ENCODE data around the gene UBE2S. TPM values are rescaled to one million over a fixed set of nuclear protein-coding genes. Genes with fewer than 3 reads are reported as not detected.

Gene UBE2S
- total RNA-seq, 1 experiment from 2014 or later = 635 TPM

DNA sequence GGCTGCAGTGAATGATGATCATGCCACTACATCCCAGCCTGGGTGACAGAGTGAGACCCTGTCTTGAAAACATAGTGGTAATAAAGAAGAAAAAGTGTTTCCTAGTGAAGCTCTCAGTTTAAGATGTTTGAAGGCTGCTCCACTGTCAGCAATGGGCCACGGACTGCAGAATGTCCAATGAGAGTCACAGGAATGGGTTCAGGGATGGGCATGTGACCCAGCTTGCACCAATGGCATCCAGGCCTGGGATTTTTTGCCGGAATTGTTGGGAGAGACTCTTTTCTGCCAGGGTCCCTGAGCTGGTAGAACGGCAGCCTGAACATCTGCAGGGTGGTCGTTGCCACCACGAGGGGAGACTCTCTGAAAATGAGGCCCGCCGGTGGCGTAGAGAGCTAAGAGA is 29.3 kb upstream of the UBE2S start:
- intact Hi-C loops (cut with micrococcal nuclease; ENCODE audit: unreplicated experiment) (no loop called here), in situ Hi-C loops (cut with HindIII; ENCODE audit: low pct_unique_long_range_greater_than_20kb, low sequenced_read_pairs) (no loop called here)
- H3K4me3 ChIP-seq (ENCODE audit: low read depth in 2 of 2, low read length in 2 of 2) = no peak overlapping the region
- peaks cover 9% of the 10 kb centered on the region for H3K27me3 ChIP-seq (ENCODE audit: control insufficient read depth, insufficient read depth, low read length)
- no peaks in the 10 kb centered on the region for H3K9me3 ChIP-seq (ENCODE audit: control insufficient read depth, insufficient read depth, low read depth, low read length)
- ChIA-PET POLR2A (interaction anchor here (0.5 to 0.7 kb wide), 2 partner anchors 86 to 269 kb away, joined by 3 to 5 read pairs; no protein-coding TSS in a partner anchor), CTCF (interaction anchor here (0.5 to 0.6 kb wide), 2 partner anchors 30 to 464 kb away, joined by 3 read pairs; no protein-coding TSS in a partner anchor)
- no peaks in the 10 kb centered on the region for H3K36me3 ChIP-seq (ENCODE audit: control insufficient read depth, insufficient read depth, low read length)
- BruUV-seq (replicated peaks) = no TSS peak
- no peak for DNase-seq (ENCODE audit: low read depth, low spot score)
- H3K4me1 ChIP-seq (ENCODE audit: control insufficient read depth, insufficient read depth, low read length) = peaks cover 4% of the 10 kb centered on the region; the same call in 1 of the 2 replicates
- H3K27ac ChIP-seq (ENCODE audit: low read length) = no peak overlapping the region
- no peak for TF ChIP-seq CTCF (IDR thresholded peaks at IDR 0.05)
- no peak for TF ChIP-seq TCF7L2 (IDR thresholded peaks at IDR 0.05; ENCODE audit: low read depth, low read length)
- TF ChIP-seq, protein P1, sequence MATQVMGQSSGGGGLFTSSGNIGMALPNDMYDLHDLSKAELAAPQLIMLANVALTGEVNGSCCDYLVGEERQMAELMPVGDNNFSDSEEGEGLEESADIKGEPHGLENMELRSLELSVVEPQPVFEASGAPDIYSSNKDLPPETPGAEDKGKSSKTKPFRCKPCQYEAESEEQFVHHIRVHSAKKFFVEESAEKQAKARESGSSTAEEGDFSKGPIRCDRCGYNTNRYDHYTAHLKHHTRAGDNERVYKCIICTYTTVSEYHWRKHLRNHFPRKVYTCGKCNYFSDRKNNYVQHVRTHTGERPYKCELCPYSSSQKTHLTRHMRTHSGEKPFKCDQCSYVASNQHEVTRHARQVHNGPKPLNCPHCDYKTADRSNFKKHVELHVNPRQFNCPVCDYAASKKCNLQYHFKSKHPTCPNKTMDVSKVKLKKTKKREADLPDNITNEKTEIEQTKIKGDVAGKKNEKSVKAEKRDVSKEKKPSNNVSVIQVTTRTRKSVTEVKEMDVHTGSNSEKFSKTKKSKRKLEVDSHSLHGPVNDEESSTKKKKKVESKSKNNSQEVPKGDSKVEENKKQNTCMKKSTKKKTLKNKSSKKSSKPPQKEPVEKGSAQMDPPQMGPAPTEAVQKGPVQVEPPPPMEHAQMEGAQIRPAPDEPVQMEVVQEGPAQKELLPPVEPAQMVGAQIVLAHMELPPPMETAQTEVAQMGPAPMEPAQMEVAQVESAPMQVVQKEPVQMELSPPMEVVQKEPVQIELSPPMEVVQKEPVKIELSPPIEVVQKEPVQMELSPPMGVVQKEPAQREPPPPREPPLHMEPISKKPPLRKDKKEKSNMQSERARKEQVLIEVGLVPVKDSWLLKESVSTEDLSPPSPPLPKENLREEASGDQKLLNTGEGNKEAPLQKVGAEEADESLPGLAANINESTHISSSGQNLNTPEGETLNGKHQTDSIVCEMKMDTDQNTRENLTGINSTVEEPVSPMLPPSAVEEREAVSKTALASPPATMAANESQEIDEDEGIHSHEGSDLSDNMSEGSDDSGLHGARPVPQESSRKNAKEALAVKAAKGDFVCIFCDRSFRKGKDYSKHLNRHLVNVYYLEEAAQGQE (IDR thresholded peaks at IDR 0.05; ENCODE audit: insufficient read depth in 1 of 2, low read depth in 2 of 2, low read length in 1 of 2) = no peak
- TF ChIP-seq POLR2AphosphoS5 (IDR thresholded peaks at IDR 0.05; ENCODE audit: low read depth, low read length) = no peak
- no peak for TF ChIP-seq SIN3A (IDR thresholded peaks at IDR 0.05; ENCODE audit: borderline replicate concordance, insufficient read depth, low read depth, low read length)
- ATAC-seq = no peak

- in situ Hi-C loops (cut with HindIII; ENCODE audit: low pct_unique_long_range_greater_than_20kb, low sequenced_read_pairs) = no loop called here
- ATAC-seq (no peak), DNase-seq (ENCODE audit: low read depth, low spot score) (no peak)
- Histone ChIP-seq H3K36me3 (ENCODE audit: control insufficient read depth, insufficient read depth, low read length) (no peaks in the 10 kb centered on the region), H3K4me1 (ENCODE audit: control insufficient read depth, insufficient read depth, low read length) (no peaks in the 10 kb centered on the region), H3K27ac (ENCODE audit: low read length) (no peak overlapping the region), H3K9me3 (ENCODE audit: control insufficient read depth, insufficient read depth, low read depth, low read length) (no peaks in the 10 kb centered on the region), H3K27me3 (ENCODE audit: control insufficient read depth, insufficient read depth, low read length) (no peaks in the 10 kb centered on the region), H3K4me3 (ENCODE audit: low read depth in 2 of 2, low read length in 2 of 2) (no peak overlapping the region)
- ChIA-PET POLR2A (no interaction called here), CTCF (interaction anchor here (0.7 kb wide), 1 partner anchor 650 kb away, joined by 4 read pairs; no protein-coding TSS in a partner anchor)
- TF ChIP-seq POLR2AphosphoS5 (IDR thresholded peaks at IDR 0.05; ENCODE audit: low read depth, low read length) = no peak
- no peak for TF ChIP-seq SIN3A (IDR thresholded peaks at IDR 0.05; ENCODE audit: borderline replicate concordance, insufficient read depth, low read depth, low read length)
- BruUV-seq (replicated peaks) = no TSS peak
- intact Hi-C loops (cut with micrococcal nuclease; ENCODE audit: unreplicated experiment) = no loop called here
These were observed 27.4 kb upstream of the UBE2S start for GRCh38 chr19:55435020-55435419.

DNA sequence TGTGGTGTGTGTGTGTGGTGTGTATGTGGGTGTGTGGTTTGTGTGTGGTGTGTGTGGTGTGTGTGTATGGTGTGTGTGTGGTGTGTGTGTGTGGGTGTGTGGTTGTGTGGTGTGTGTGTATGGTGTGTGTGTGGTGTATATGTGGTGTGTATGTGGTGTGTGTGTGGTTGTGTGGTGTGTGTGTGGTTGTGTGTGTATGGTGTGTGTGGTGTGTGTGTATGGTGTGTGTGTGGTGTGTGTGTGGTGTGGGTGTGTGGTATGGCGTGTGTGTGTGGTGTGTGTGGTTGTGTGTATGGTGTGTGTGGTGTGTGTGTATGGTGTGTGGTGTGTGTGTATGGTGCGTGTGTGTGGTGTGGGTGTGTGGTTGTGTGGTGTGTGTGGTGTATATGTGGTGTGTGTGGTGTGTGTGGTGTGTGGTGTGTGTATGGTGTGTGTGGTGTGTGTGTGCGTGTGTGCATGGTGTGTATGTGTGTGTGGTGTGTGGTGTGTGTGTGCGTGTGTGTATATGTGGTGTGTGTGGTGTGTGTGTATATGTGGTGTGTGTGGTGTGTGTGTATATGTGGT is 26.9 kb upstream of the UBE2S start:
- Histone ChIP-seq H3K4me1 (ENCODE audit: control insufficient read depth, insufficient read depth, low read length) (no peaks in the 10 kb centered on the region), H3K27ac (ENCODE audit: low read length) (no peak overlapping the region), H3K9me3 (ENCODE audit: control insufficient read depth, insufficient read depth, low read depth, low read length) (no peaks in the 10 kb centered on the region), H3K27me3 (ENCODE audit: control insufficient read depth, insufficient read depth, low read length) (no peaks in the 10 kb centered on the region), H3K4me3 (ENCODE audit: low read depth in 2 of 2, low read length in 2 of 2) (no peak overlapping the region), H3K36me3 (ENCODE audit: control insufficient read depth, insufficient read depth, low read length) (no peaks in the 10 kb centered on the region)
- no peak for TF ChIP-seq SIN3A (IDR thresholded peaks at IDR 0.05; ENCODE audit: borderline replicate concordance, insufficient read depth, low read depth, low read length)
- DNase-seq (ENCODE audit: low read depth, low spot score) (no peak), ATAC-seq (no peak)
- intact Hi-C loops (cut with micrococcal nuclease; ENCODE audit: unreplicated experiment) = no loop called here
- ChIA-PET POLR2A (no interaction called here), CTCF (no interaction called here)
- BruUV-seq (replicated peaks) = no TSS peak
- in situ Hi-C loops (cut with HindIII; ENCODE audit: low pct_unique_long_range_greater_than_20kb, low sequenced_read_pairs) = no loop called here
